T-helper 2 cell treated with Interferon-gamma antibody and Interleukin-4, amounts not matched to agents 5 μg/mL and 100 μg/mL, for 36 hours (primary cell): ENCODE measurements around the gene SNX33.
"Not testable (repeated sequence)": the region's sequence is repeated elsewhere in the genome, so short reads cannot be mapped to it uniquely, and the experiment has no call there.

Experiments
- DNase-seq: peaks from one replicate; pipeline ENCODE4 v3.0.0; 2021; ENCODE audit warnings: low spot score
- H3K27ac Mint-ChIP-seq: one replicate; pipeline ENCODE4 v1.8.0; 2021; ENCODE audit warnings: mild to moderate bottlenecking, mixed read lengths
- H3K27me3 Mint-ChIP-seq: one replicate; pipeline ENCODE4 v1.8.0; 2021; ENCODE audit warnings: low read depth, mixed read lengths
- H3K36me3 Mint-ChIP-seq: one replicate; pipeline ENCODE4 v1.8.0; 2021; ENCODE audit warnings: low read depth, mixed read lengths
- H3K4me1 Mint-ChIP-seq: one replicate; pipeline ENCODE4 v1.8.0; 2021; ENCODE audit warnings: low read depth, mixed read lengths
- H3K4me3 Mint-ChIP-seq: one replicate; pipeline ENCODE4 v1.8.0; 2022; ENCODE audit warnings: mild to moderate bottlenecking, moderate library complexity, mixed read lengths
- H3K9me3 Mint-ChIP-seq: one replicate; pipeline ENCODE4 v1.8.0; 2021; ENCODE audit warnings: mixed read lengths

Gene SNX33

GRCh38 chr15:75647370-75648155 is at the start of gene SNX33:
SNX33 (plus strand) TSS chr15:75647912; CDS start chr15:75649103, 1,191 bp downstream.
- H3K9me3 Mint-ChIP-seq = no peaks in the 10 kb centered on the region
- H3K4me3 Mint-ChIP-seq = peak within 1 kb of the TSS; percentile 84
- H3K4me1 Mint-ChIP-seq = peaks cover 19% of the 10 kb centered on the region
- H3K27me3 Mint-ChIP-seq = peaks cover 12% of the 10 kb centered on the region
- DNase-seq = peak; percentile 65
- peak within 1 kb of the TSS; percentile 54 for H3K27ac Mint-ChIP-seq
- no peaks in the 10 kb centered on the region for H3K36me3 Mint-ChIP-seq

GRCh38 chr15:75598361-75598760 is 49.4 kb upstream of the SNX33 start:
- DNase-seq = no peak
- H3K27me3 Mint-ChIP-seq = no peaks in the 10 kb centered on the region
- peak overlapping the region; percentile 84 for H3K27ac Mint-ChIP-seq
- H3K4me3 Mint-ChIP-seq = peak overlapping the region; percentile 79
- H3K4me1 Mint-ChIP-seq = peaks cover 38% of the 10 kb centered on the region
- peaks cover 53% of the 10 kb centered on the region for H3K36me3 Mint-ChIP-seq
- no peaks in the 10 kb centered on the region for H3K9me3 Mint-ChIP-seq

GRCh38 chr15:75599401-75599800 is 48.3 kb upstream of the SNX33 start:
- peaks cover 38% of the 10 kb centered on the region for H3K4me1 Mint-ChIP-seq
- no peak for DNase-seq
- no peak overlapping the region for H3K4me3 Mint-ChIP-seq
- no peaks in the 10 kb centered on the region for H3K9me3 Mint-ChIP-seq
- H3K36me3 Mint-ChIP-seq = peaks cover 54% of the 10 kb centered on the region
- peak overlapping the region; percentile 29 for H3K27ac Mint-ChIP-seq
- H3K27me3 Mint-ChIP-seq = no peaks in the 10 kb centered on the region

- H3K27ac Mint-ChIP-seq = peak overlapping the region; percentile 95
- peaks cover 41% of the 10 kb centered on the region for H3K4me1 Mint-ChIP-seq
- no peaks in the 10 kb centered on the region for H3K27me3 Mint-ChIP-seq
- DNase-seq = no peak
- H3K9me3 Mint-ChIP-seq = no peaks in the 10 kb centered on the region
- peak overlapping the region; percentile 74 for H3K4me3 Mint-ChIP-seq
- H3K36me3 Mint-ChIP-seq = peaks cover 55% of the 10 kb centered on the region
Observed at GRCh38 chr15:75606026-75606425, 41.7 kb upstream of the SNX33 start.

GRCh38 chr15:75606711-75607699 is 40.7 kb upstream of the SNX33 start:
- Mint-ChIP-seq H3K4me3 (peak overlapping the region; percentile 74), H3K27me3 (no peaks in the 10 kb centered on the region), H3K36me3 (peaks cover 50% of the 10 kb centered on the region), H3K27ac (peak overlapping the region; percentile 95), H3K9me3 (no peaks in the 10 kb centered on the region), H3K4me1 (peaks cover 35% of the 10 kb centered on the region)
- peak; percentile 28 for DNase-seq

GRCh38 chr15:75616766-75617165 is 30.9 kb upstream of the SNX33 start:
- DNase-seq = no peak
- Mint-ChIP-seq H3K4me3 (no peak overlapping the region), H3K27me3 (no peaks in the 10 kb centered on the region), H3K9me3 (no peaks in the 10 kb centered on the region), H3K4me1 (peaks cover 20% of the 10 kb centered on the region), H3K27ac (peak overlapping the region; percentile 32), H3K36me3 (peaks cover 59% of the 10 kb centered on the region)

- H3K36me3 Mint-ChIP-seq = peaks cover 44% of the 10 kb centered on the region
- H3K9me3 Mint-ChIP-seq = no peaks in the 10 kb centered on the region
- H3K27me3 Mint-ChIP-seq = no peaks in the 10 kb centered on the region
- H3K4me1 Mint-ChIP-seq = peaks cover 30% of the 10 kb centered on the region
- H3K4me3 Mint-ChIP-seq = peak overlapping the region; percentile 42
- no peak for DNase-seq
- peak overlapping the region; percentile 41 for H3K27ac Mint-ChIP-seq
Observed at GRCh38 chr15:75620058-75620820, 27.5 kb upstream of the SNX33 start.

GRCh38 chr15:75620841-75621391 is 26.8 kb upstream of the SNX33 start:
- peaks cover 42% of the 10 kb centered on the region for H3K36me3 Mint-ChIP-seq
- peaks cover 28% of the 10 kb centered on the region for H3K4me1 Mint-ChIP-seq
- no peak for DNase-seq
- no peaks in the 10 kb centered on the region for H3K9me3 Mint-ChIP-seq
- H3K27ac Mint-ChIP-seq = peak overlapping the region; percentile 56
- H3K4me3 Mint-ChIP-seq = peak overlapping the region; percentile 42
- H3K27me3 Mint-ChIP-seq = no peaks in the 10 kb centered on the region

GRCh38 chr15:75622505-75622904 is 25.2 kb upstream of the SNX33 start:
- peaks cover 37% of the 10 kb centered on the region for H3K4me1 Mint-ChIP-seq
- H3K36me3 Mint-ChIP-seq = peaks cover 32% of the 10 kb centered on the region
- H3K4me3 Mint-ChIP-seq = peak overlapping the region; percentile 12
- H3K27me3 Mint-ChIP-seq = no peaks in the 10 kb centered on the region
- no peaks in the 10 kb centered on the region for H3K9me3 Mint-ChIP-seq
- H3K27ac Mint-ChIP-seq = peak overlapping the region; percentile 45
- no peak for DNase-seq

GRCh38 chr15:75625542-75626347 is 22.0 kb upstream of the SNX33 start, which contains the start of gene SNUPN:
SNUPN (minus strand) TSS chr15:75625725; CDS start chr15:75621051, 4,674 bp downstream.
- DNase-seq = peak; percentile 92
- Mint-ChIP-seq H3K36me3 (peaks cover 16% of the 10 kb centered on the region), H3K4me3 (peak within 1 kb of the TSS; percentile 90), H3K27me3 (no peaks in the 10 kb centered on the region), H3K9me3 (no peaks in the 10 kb centered on the region), H3K27ac (peak within 1 kb of the TSS; percentile 95), H3K4me1 (peaks cover 31% of the 10 kb centered on the region)

- Mint-ChIP-seq H3K27me3 (no peaks in the 10 kb centered on the region), H3K4me1 (peaks cover 11% of the 10 kb centered on the region), H3K36me3 (peaks cover under 1% of the 10 kb centered on the region), H3K4me3 (no peak overlapping the region), H3K9me3 (no peaks in the 10 kb centered on the region), H3K27ac (no peak overlapping the region)
- no peak for DNase-seq
Observed at GRCh38 chr15:75631935-75632334, 15.8 kb upstream of the SNX33 start.

GRCh38 chr15:75633922-75634321 is 13.8 kb upstream of the SNX33 start:
- not testable (repeated sequence) for DNase-seq, H3K27ac Mint-ChIP-seq, H3K4me3 Mint-ChIP-seq, H3K9me3 Mint-ChIP-seq, H3K27me3 Mint-ChIP-seq
- Mint-ChIP-seq H3K36me3 (peaks cover 16% of the 10 kb centered on the region), H3K4me1 (peaks cover 23% of the 10 kb centered on the region)
